ENCODE results near the gene ZNF45.

GRCh38 chr19:43936188-43936587, 1.1 kb upstream of the ZNF45 start:
- TF ChIP-seq CEBPB (IDR thresholded peaks at IDR 0.05; ENCODE audit: low read depth): no peak
- TF ChIP-seq POLR2AphosphoS5 (IDR thresholded peaks at IDR 0.05; ENCODE audit: low read depth, low read length): no peak
- no peak for TF ChIP-seq CBX3 (IDR thresholded peaks at IDR 0.05; ENCODE audit: low read depth)

Data from HCT116 (cell line).